ENCODE data around the gene GFPT1.
A peak's percentile ranks its signal among the peaks of the same experiment; 100 is the strongest.

The GFPT1 gene

GRCh38 chr2:69390471-69390870, 3.4 kb upstream of the GFPT1 start:
- H3K4me3 ChIP-seq (ENCODE audit: low read length), result no peak overlapping the region
- no peak for TF ChIP-seq ZNF274 (IDR thresholded peaks at IDR 0.05; ENCODE audit: low read depth, low read length)

GRCh38 chr2:69390001-69390400, 3.0 kb upstream of the GFPT1 start:
- H3K4me3 ChIP-seq (ENCODE audit: low read length), result no peak overlapping the region
- TF ChIP-seq ZNF274 (IDR thresholded peaks at IDR 0.05; ENCODE audit: low read depth, low read length), result no peak

- TF ChIP-seq ZNF274 (IDR thresholded peaks at IDR 0.05; ENCODE audit: low read depth, low read length), result no peak
- no peak overlapping the region for H3K4me3 ChIP-seq (ENCODE audit: low read length)
Observed at GRCh38 chr2:69389271-69389670, 2.2 kb upstream of the GFPT1 start.

- peak overlapping the region; percentile 88 for H3K4me3 ChIP-seq (ENCODE audit: low read length)
- no peak for TF ChIP-seq ZNF274 (IDR thresholded peaks at IDR 0.05; ENCODE audit: low read depth, low read length)
Observed at GRCh38 chr2:69387770-69388481, 899 bp upstream of the GFPT1 start.

- peak overlapping the region; percentile 99 for H3K4me3 ChIP-seq (ENCODE audit: low read length)
- no peak for TF ChIP-seq ZNF274 (IDR thresholded peaks at IDR 0.05; ENCODE audit: low read depth, low read length)
Observed at GRCh38 chr2:69386360-69386759, 667 bp downstream of the GFPT1 start.

- no peak for TF ChIP-seq ZNF274 (IDR thresholded peaks at IDR 0.05; ENCODE audit: low read depth, low read length)
- H3K4me3 ChIP-seq (ENCODE audit: low read length), result peak overlapping the region; percentile 99
Observed at GRCh38 chr2:69385443-69386151, 1.4 kb downstream of the GFPT1 start.

- no peak for TF ChIP-seq ZNF274 (IDR thresholded peaks at IDR 0.05; ENCODE audit: low read depth, low read length)
- peak overlapping the region; percentile 42; the same call in 1 of the 2 replicates for H3K4me3 ChIP-seq (ENCODE audit: low read length)
Observed at GRCh38 chr2:69384618-69385081, 2.4 kb downstream of the GFPT1 start.

GRCh38 chr2:69383176-69383812, 3.7 kb downstream of the GFPT1 start:
- TF ChIP-seq ZNF274 (IDR thresholded peaks at IDR 0.05; ENCODE audit: low read depth, low read length), result no peak

GRCh38 chr2:69382547-69382946, 4.5 kb downstream of the GFPT1 start:
- no peak overlapping the region; the same call in 1 of the 2 replicates for H3K4me3 ChIP-seq (ENCODE audit: low read length)
- no peak for TF ChIP-seq ZNF274 (IDR thresholded peaks at IDR 0.05; ENCODE audit: low read depth, low read length)

More at GRCh38 chr2:69383176-69383812, 3.7 kb downstream of the GFPT1 start:
- peak overlapping the region; percentile 31; the same call in 1 of the 2 replicates for H3K4me3 ChIP-seq (ENCODE audit: low read length)

- TF ChIP-seq ZNF274 (IDR thresholded peaks at IDR 0.05; ENCODE audit: low read depth, low read length), result no peak
- peak overlapping the region; percentile 7; the same call in 1 of the 2 replicates for H3K4me3 ChIP-seq (ENCODE audit: low read length)
Observed at GRCh38 chr2:69381337-69381737, 5.7 kb downstream of the GFPT1 start.

- TF ChIP-seq ZNF274 (IDR thresholded peaks at IDR 0.05; ENCODE audit: low read depth, low read length), result no peak
- H3K4me3 ChIP-seq (ENCODE audit: low read length), result no peak overlapping the region
Observed at GRCh38 chr2:69380072-69380917, 6.7 kb downstream of the GFPT1 start.

GRCh38 chr2:69376403-69376802, 10.6 kb downstream of the GFPT1 start:
- no peak for TF ChIP-seq ZNF274 (IDR thresholded peaks at IDR 0.05; ENCODE audit: low read depth, low read length)
- H3K4me3 ChIP-seq (ENCODE audit: low read length), result no peak overlapping the region

GRCh38 chr2:69375494-69376353, 11.3 kb downstream of the GFPT1 start:
- TF ChIP-seq ZNF274 (IDR thresholded peaks at IDR 0.05; ENCODE audit: low read depth, low read length), result no peak
- no peak overlapping the region for H3K4me3 ChIP-seq (ENCODE audit: low read length)

Data from GM08714 (cell line).